ENCODE data around the gene MAP3K5. TPM values are rescaled to one million over a fixed set of nuclear protein-coding genes. Genes with fewer than 3 reads are reported as not detected.

Gene MAP3K5
- total RNA-seq, 4 donors from 2014 or later = 19.4 to 36.1 (median 21.1) TPM

- 82% methylated on average over 5 of the region's 5 CpGs for WGBS
- TF ChIP-seq POLR2AphosphoS5 (IDR thresholded peaks at IDR 0.05) = no peak
- no peak for TF ChIP-seq POLR2A (IDR thresholded peaks at IDR 0.05)
- no peak for TF ChIP-seq CTCF (IDR thresholded peaks at IDR 0.05)
- no peak for TF ChIP-seq EP300 (IDR thresholded peaks at IDR 0.05)
These were observed 62.4 kb downstream of the MAP3K5 start for GRCh38 chr6:136729832-136730231.

GRCh38 chr6:136728976-136729515, 63.2 kb downstream of the MAP3K5 start:
- no peaks in the 10 kb centered on the region for H3K27me3 ChIP-seq
- DNase-seq (ENCODE audit: low spot score in 2 of 2) = no peak
- H3K27ac ChIP-seq = no peak overlapping the region
- TF ChIP-seq POLR2AphosphoS5 (IDR thresholded peaks at IDR 0.05) (no peak), POLR2A (IDR thresholded peaks at IDR 0.05) (no peak), CTCF (IDR thresholded peaks at IDR 0.05) (no peak), EP300 (IDR thresholded peaks at IDR 0.05) (no peak)
- 94% methylated on average over 4 of the region's 4 CpGs for WGBS
- H3K36me3 ChIP-seq = no peaks in the 10 kb centered on the region
- no peak overlapping the region for H3K4me3 ChIP-seq
- H3K9me3 ChIP-seq = no peaks in the 10 kb centered on the region
- H3K4me1 ChIP-seq = no peaks in the 10 kb centered on the region

More at GRCh38 chr6:136729832-136730231, 62.4 kb downstream of the MAP3K5 start:
- Histone ChIP-seq H3K4me3 (no peak overlapping the region), H3K27ac (no peak overlapping the region), H3K4me1 (no peaks in the 10 kb centered on the region), H3K27me3 (no peaks in the 10 kb centered on the region), H3K9me3 (no peaks in the 10 kb centered on the region), H3K36me3 (no peaks in the 10 kb centered on the region)
- no peak for DNase-seq (ENCODE audit: low spot score in 2 of 2)

GRCh38 chr6:136728033-136728939, 64.0 kb downstream of the MAP3K5 start:
- H3K36me3 ChIP-seq = no peaks in the 10 kb centered on the region
- H3K27ac ChIP-seq = no peak overlapping the region
- no peak for DNase-seq (ENCODE audit: low spot score in 2 of 2)
- WGBS = 92% methylated on average over 2 of the region's 2 CpGs
- TF ChIP-seq EP300 (IDR thresholded peaks at IDR 0.05) = no peak
- no peak for TF ChIP-seq POLR2AphosphoS5 (IDR thresholded peaks at IDR 0.05)
- TF ChIP-seq CTCF (IDR thresholded peaks at IDR 0.05) = no peak
- no peak for TF ChIP-seq POLR2A (IDR thresholded peaks at IDR 0.05)
- no peaks in the 10 kb centered on the region for H3K4me1 ChIP-seq
- H3K9me3 ChIP-seq = no peaks in the 10 kb centered on the region
- no peaks in the 10 kb centered on the region for H3K27me3 ChIP-seq
- H3K4me3 ChIP-seq = no peak overlapping the region

GRCh38 chr6:136726837-136727557, 65.3 kb downstream of the MAP3K5 start:
- DNase-seq (ENCODE audit: low spot score in 2 of 2) = no peak
- H3K9me3 ChIP-seq = no peaks in the 10 kb centered on the region
- H3K27me3 ChIP-seq = no peaks in the 10 kb centered on the region
- no peak overlapping the region for H3K27ac ChIP-seq
- H3K36me3 ChIP-seq = no peaks in the 10 kb centered on the region
- no peaks in the 10 kb centered on the region for H3K4me1 ChIP-seq
- TF ChIP-seq POLR2AphosphoS5 (IDR thresholded peaks at IDR 0.05) (no peak), POLR2A (IDR thresholded peaks at IDR 0.05) (no peak), EP300 (IDR thresholded peaks at IDR 0.05) (no peak), CTCF (IDR thresholded peaks at IDR 0.05) (no peak)
- no peak overlapping the region for H3K4me3 ChIP-seq
- 94% methylated on average over 3 of the region's 3 CpGs for WGBS

GRCh38 chr6:136725124-136725523, 67.2 kb downstream of the MAP3K5 start:
- H3K4me3 ChIP-seq = no peak overlapping the region
- no peaks in the 10 kb centered on the region for H3K27me3 ChIP-seq
- no peak for TF ChIP-seq POLR2A (IDR thresholded peaks at IDR 0.05)
- no peak for TF ChIP-seq POLR2AphosphoS5 (IDR thresholded peaks at IDR 0.05)
- no peak for TF ChIP-seq CTCF (IDR thresholded peaks at IDR 0.05)
- TF ChIP-seq EP300 (IDR thresholded peaks at IDR 0.05) = no peak
- H3K4me1 ChIP-seq = no peaks in the 10 kb centered on the region
- H3K9me3 ChIP-seq = no peaks in the 10 kb centered on the region
- H3K27ac ChIP-seq = no peak overlapping the region
- WGBS = 98% methylated on average over 4 of the region's 4 CpGs
- H3K36me3 ChIP-seq = no peaks in the 10 kb centered on the region
- DNase-seq (ENCODE audit: low spot score in 2 of 2) = no peak

All from suprapubic skin (tissue), 4 donors.